ENCODE data around the gene MED6. TPM values are rescaled to one million over a fixed set of nuclear protein-coding genes. Genes with fewer than 3 reads are reported as not detected.

Gene MED6
- total and polyA plus RNA-seq, 2 donors (not counting 1 experiment from before 2014, with no cell fraction given): 26.6 to 46.1 TPM

- no peaks in the 10 kb centered on the region for H3K4me1 ChIP-seq (ENCODE audit: control insufficient read depth, extremely low read depth, insufficient read depth, low read length)
- H3K4me2 ChIP-seq (ENCODE audit: extremely low read depth, insufficient read depth, low read length): no peak overlapping the region
- no peak for DNase-seq (ENCODE audit: low read depth in 2 of 2)
- no peak for TF ChIP-seq EZH2 (IDR thresholded peaks at IDR 0.05; ENCODE audit: low read length, missing control alignments)
- no peak for TF ChIP-seq CTCF (conservative IDR thresholded peaks at IDR 0.05 in 1 of 2, IDR thresholded peaks at IDR 0.05 in 1 of 2; ENCODE audit: low read depth in 1 of 2, low read length in 2 of 2)
- no peaks in the 10 kb centered on the region for H3K9me3 ChIP-seq (ENCODE audit: control insufficient read depth, insufficient read depth, low read depth, low read length)
- H3K9ac ChIP-seq (ENCODE audit: insufficient read depth, low read length): no peak overlapping the region
- no peaks in the 10 kb centered on the region for H3K79me2 ChIP-seq (ENCODE audit: control insufficient read depth, insufficient read depth, low read length)
- H4K20me1 ChIP-seq (ENCODE audit: control insufficient read depth, extremely low read depth, insufficient read depth, low read length): no peaks in the 10 kb centered on the region
- H3K27ac ChIP-seq (ENCODE audit: insufficient read depth, low read length): no peak overlapping the region
- H2AFZ ChIP-seq (ENCODE audit: low read length): no peak overlapping the region
- H3K27me3 ChIP-seq (ENCODE audit: control insufficient read depth, insufficient read depth, low read length): peaks cover 23% of the 10 kb centered on the region
- no peak overlapping the region for H3K4me3 ChIP-seq (replicated peaks in 1 of 4; ENCODE audit: control extremely low read depth in 1 of 4, insufficient read depth in 1 of 4, low read depth in 3 of 4, low read length in 4 of 4)
- no peaks in the 10 kb centered on the region for H3K36me3 ChIP-seq (ENCODE audit: control insufficient read depth, insufficient read depth, low read length)
Observed at GRCh38 chr14:70646705-70647104, 46.2 kb upstream of the MED6 start.

- Histone ChIP-seq H3K9me3 (ENCODE audit: control insufficient read depth, insufficient read depth, low read depth, low read length) (no peaks in the 10 kb centered on the region), H3K27ac (ENCODE audit: insufficient read depth, low read length) (no peak overlapping the region), H3K36me3 (ENCODE audit: control insufficient read depth, insufficient read depth, low read length) (no peaks in the 10 kb centered on the region), H4K20me1 (ENCODE audit: control insufficient read depth, extremely low read depth, insufficient read depth, low read length) (no peaks in the 10 kb centered on the region), H3K9ac (ENCODE audit: insufficient read depth, low read length) (no peak overlapping the region), H3K4me2 (ENCODE audit: extremely low read depth, insufficient read depth, low read length) (no peak overlapping the region), H3K79me2 (ENCODE audit: control insufficient read depth, insufficient read depth, low read length) (no peaks in the 10 kb centered on the region), H3K4me3 (replicated peaks in 1 of 4; ENCODE audit: control extremely low read depth in 1 of 4, insufficient read depth in 1 of 4, low read depth in 3 of 4, low read length in 4 of 4) (no peak overlapping the region), H3K4me1 (ENCODE audit: control insufficient read depth, extremely low read depth, insufficient read depth, low read length) (no peaks in the 10 kb centered on the region), H2AFZ (ENCODE audit: low read length) (no peak overlapping the region), H3K27me3 (ENCODE audit: control insufficient read depth, insufficient read depth, low read length) (peaks cover 28% of the 10 kb centered on the region)
- TF ChIP-seq CTCF (conservative IDR thresholded peaks at IDR 0.05 in 1 of 2, IDR thresholded peaks at IDR 0.05 in 1 of 2; ENCODE audit: low read depth in 1 of 2, low read length in 2 of 2) (no peak), EZH2 (IDR thresholded peaks at IDR 0.05; ENCODE audit: low read length, missing control alignments) (no peak)
- DNase-seq (ENCODE audit: low read depth in 2 of 2): no peak
Observed at GRCh38 chr14:70645892-70646291, 45.4 kb upstream of the MED6 start.

DNA sequence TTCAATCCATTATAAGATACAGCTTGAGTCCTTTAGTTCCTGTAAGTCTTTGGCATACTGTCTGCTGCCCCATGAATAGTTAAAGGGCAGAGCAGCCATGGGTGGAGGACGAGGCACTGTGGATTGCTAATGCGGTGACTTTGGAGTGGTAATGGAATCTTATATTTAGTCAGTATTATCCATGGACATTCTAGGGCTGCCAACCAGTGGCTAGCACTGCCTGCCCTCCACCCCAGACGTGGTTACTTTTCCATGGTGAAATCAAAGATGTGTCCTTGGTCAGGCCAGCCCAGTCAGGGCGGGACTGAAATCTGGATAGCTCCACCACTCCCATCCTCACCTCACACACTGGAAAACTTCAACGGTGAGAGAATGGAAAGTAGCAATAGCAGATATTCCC is 43.5 kb upstream of the MED6 start:
- peaks cover 36% of the 10 kb centered on the region for H3K27me3 ChIP-seq (ENCODE audit: control insufficient read depth, insufficient read depth, low read length)

More for the DNA sequence above, 43.5 kb upstream of the MED6 start:
- H3K36me3 ChIP-seq (ENCODE audit: control insufficient read depth, insufficient read depth, low read length): no peaks in the 10 kb centered on the region
- H3K79me2 ChIP-seq (ENCODE audit: control insufficient read depth, insufficient read depth, low read length): no peaks in the 10 kb centered on the region
- DNase-seq (ENCODE audit: low read depth in 2 of 2): no peak
- no peaks in the 10 kb centered on the region for H4K20me1 ChIP-seq (ENCODE audit: control insufficient read depth, extremely low read depth, insufficient read depth, low read length)
- no peaks in the 10 kb centered on the region for H3K9me3 ChIP-seq (ENCODE audit: control insufficient read depth, insufficient read depth, low read depth, low read length)
- H3K9ac ChIP-seq (ENCODE audit: insufficient read depth, low read length): no peak overlapping the region
- TF ChIP-seq CTCF (conservative IDR thresholded peaks at IDR 0.05 in 1 of 2, IDR thresholded peaks at IDR 0.05 in 1 of 2; ENCODE audit: low read depth in 1 of 2, low read length in 2 of 2) (no peak), EZH2 (IDR thresholded peaks at IDR 0.05; ENCODE audit: low read length, missing control alignments) (no peak)
- H2AFZ ChIP-seq (ENCODE audit: low read length): no peak overlapping the region
- no peak overlapping the region for H3K4me2 ChIP-seq (ENCODE audit: extremely low read depth, insufficient read depth, low read length)
- H3K4me3 ChIP-seq (replicated peaks in 1 of 4; ENCODE audit: control extremely low read depth in 1 of 4, insufficient read depth in 1 of 4, low read depth in 3 of 4, low read length in 4 of 4): no peak overlapping the region
- no peaks in the 10 kb centered on the region for H3K4me1 ChIP-seq (ENCODE audit: control insufficient read depth, extremely low read depth, insufficient read depth, low read length)
- H3K27ac ChIP-seq (ENCODE audit: insufficient read depth, low read length): no peak overlapping the region
